Body of pancreas (tissue), 4 donors: ENCODE results near the gene MTMR3. TPM values are rescaled to one million over a fixed set of nuclear protein-coding genes. Genes with fewer than 3 reads are reported as not detected.

Source experiments
- ATAC-seq: fragments of 150-250 bp; one replicate; pipeline ENCODE4 v1.9.1; 2016
- DNase-seq, 4 donors: peaks; one replicate each; pipeline ENCODE4 v3.0.0-alpha.2; 2019
- H3K27ac ChIP-seq, 4 donors: fragments of 200-600 bp; sonication (generic); 1 replicate in 3 of 4; 2 replicates in 1 of 4; pipeline versions ENCODE4 v1.5.1 to v1.6.1; 2016 to 2019; ENCODE audit warnings: mild to moderate bottlenecking in 1 of 4, mixed read lengths in 1 of 4, moderate library complexity in 1 of 4
- H3K27me3 ChIP-seq, 2 donors: fragments of 200-600 bp; sonication (generic); one replicate each; pipeline ENCODE4 v1.6.0; 2016; ENCODE audit warnings: mild to moderate bottlenecking in 1 of 2
- H3K36me3 ChIP-seq, 2 donors: fragments of 200-600 bp; sonication (generic); replicated peaks in 1 of 2; 2 replicates each; pipeline ENCODE4 v1.5.1; 2016; ENCODE audit warnings: low read depth in 2 of 2; ENCODE audit not compliant: insufficient read depth in 1 of 2
- H3K4me1 ChIP-seq: fragments of 200-600 bp; sonication (generic); one replicate; pipeline ENCODE4 v1.6.0; 2016
- H3K4me3 ChIP-seq, 2 donors: fragments of 200-600 bp; sonication (generic); 1 replicate in 1 of 2; 2 replicates in 1 of 2; pipeline ENCODE4 v1.5.1; 2016 to 2019
- H3K9me3 ChIP-seq, 3 donors: fragments of 200-600 bp; sonication (generic); 1 replicate in 2 of 3; 2 replicates in 1 of 3; pipeline ENCODE4 v1.5.1; 2016
- CTCF ChIP-seq, 7 experiments: fragments of 450-650 bp in 4 of 7; fragments of 200-600 bp in 3 of 7; sonication (generic) in 3 of 7; IDR thresholded peaks; one replicate each; pipeline ENCODE4 v1.5.1; 2016 to 2019; ENCODE audit warnings: antibody characterized with exemption in 7 of 7
- POLR2A ChIP-seq, 3 donors: fragments of 450-650 bp; IDR thresholded peaks; one replicate each; pipeline ENCODE4 v1.6.1; 2016; ENCODE audit warnings: antibody characterized with exemption in 3 of 3, mild to moderate bottlenecking in 2 of 3
- WGBS, 2 donors: methylation state at CpG; one replicate each; pipeline ENCODE4 v1.1.5; 2017; 5-methylcytosine and 5-hydroxymethylcytosine counted together
- intact Hi-C: fragments of 100-400 bp; cut with DNase I; formaldehyde crosslinking; loops from one replicate; pipeline ENCODE4 v1.15.1; 2023
- total RNA-seq, 2 donors: library from RNA; depleted of rRNA; stranded (reverse); fragments of >200 nt; gene quantifications; one replicate each; pipeline ENCODE4 v1.1.0, GENCODE V29; 2016

MTMR3 gene
- total RNA-seq, 2 donors from 2014 or later = 37.9 to 46.7 TPM

GRCh38 chr22:29954203-29954855, 71.4 kb downstream of the MTMR3 start:
- WGBS, 2 donors = 89 to 90% methylated on average over 9 of the region's 9 CpGs

GRCh38 chr22:29956680-29957079, 73.7 kb downstream of the MTMR3 start:
- ATAC-seq (no peak), DNase-seq (no peak)
- no peaks in the 10 kb centered on the region for H3K27me3 ChIP-seq
- H3K36me3 ChIP-seq = no peaks in the 10 kb centered on the region
- no peak overlapping the region for H3K4me3 ChIP-seq
- intact Hi-C loops = no loop called here
- no peak for TF ChIP-seq CTCF (IDR thresholded peaks at IDR 0.05)
- TF ChIP-seq POLR2A (IDR thresholded peaks at IDR 0.05) = no peak
- WGBS, 2 donors = 86 to 95% methylated on average over 1 of the region's 1 CpG
- H3K4me1 ChIP-seq = peaks cover 4% of the 10 kb centered on the region
- H3K9me3 ChIP-seq = no peaks in the 10 kb centered on the region
- no peak overlapping the region for H3K27ac ChIP-seq

More at GRCh38 chr22:29954203-29954855, 71.4 kb downstream of the MTMR3 start:
- Histone ChIP-seq H3K4me3 (no peak overlapping the region), H3K4me1 (peaks cover 18% of the 10 kb centered on the region), H3K36me3 (no peaks in the 10 kb centered on the region), H3K27ac (no peak overlapping the region), H3K27me3 (no peaks in the 10 kb centered on the region), H3K9me3 (no peaks in the 10 kb centered on the region)
- intact Hi-C loops = no loop called here
- ATAC-seq (no peak), DNase-seq (no peak)
- TF ChIP-seq CTCF (IDR thresholded peaks at IDR 0.05) (no peak), POLR2A (IDR thresholded peaks at IDR 0.05) (no peak)

- DNase-seq (no peak), ATAC-seq (no peak)
- WGBS, 2 donors = 93 to 94% methylated on average over 2 of the region's 2 CpGs
- TF ChIP-seq CTCF (IDR thresholded peaks at IDR 0.05) = no peak
- TF ChIP-seq POLR2A (IDR thresholded peaks at IDR 0.05) = no peak
- no peaks in the 10 kb centered on the region for H3K4me1 ChIP-seq
- H3K27me3 ChIP-seq = no peaks in the 10 kb centered on the region
- H3K27ac ChIP-seq = no peak overlapping the region
- H3K9me3 ChIP-seq = no peaks in the 10 kb centered on the region
- H3K4me3 ChIP-seq = no peak overlapping the region
- no peaks in the 10 kb centered on the region for H3K36me3 ChIP-seq
- intact Hi-C loops = no loop called here
Observed at GRCh38 chr22:29958170-29958569, 75.2 kb downstream of the MTMR3 start.

GRCh38 chr22:29964776-29965175, 81.8 kb downstream of the MTMR3 start:
- no peaks in the 10 kb centered on the region for H3K27me3 ChIP-seq
- H3K4me3 ChIP-seq = no peak overlapping the region
- TF ChIP-seq POLR2A (IDR thresholded peaks at IDR 0.05) = no peak
- TF ChIP-seq CTCF (IDR thresholded peaks at IDR 0.05) = no peak
- H3K36me3 ChIP-seq = no peaks in the 10 kb centered on the region
- H3K4me1 ChIP-seq = no peaks in the 10 kb centered on the region
- 86 to 95% methylated on average over 5 of the region's 5 CpGs for WGBS, 2 donors
- H3K9me3 ChIP-seq = no peaks in the 10 kb centered on the region
- intact Hi-C loops = no loop called here
- ATAC-seq (no peak), DNase-seq (no peak)
- no peak overlapping the region for H3K27ac ChIP-seq

- Histone ChIP-seq H3K27ac (no peak overlapping the region), H3K4me1 (no peaks in the 10 kb centered on the region), H3K9me3 (no peaks in the 10 kb centered on the region), H3K27me3 (no peaks in the 10 kb centered on the region), H3K36me3 (no peaks in the 10 kb centered on the region), H3K4me3 (no peak overlapping the region)
- intact Hi-C loops = no loop called here
- TF ChIP-seq POLR2A (IDR thresholded peaks at IDR 0.05) (no peak), CTCF (IDR thresholded peaks at IDR 0.05) (no peak)
- DNase-seq = no peak
- ATAC-seq = no peak
Observed at GRCh38 chr22:29967461-29967860, 84.5 kb downstream of the MTMR3 start.
